HepG2 (cell line): Measurements from ENCODE around the gene MYL4. TPM values are rescaled to one million over a fixed set of nuclear protein-coding genes. Genes with fewer than 3 reads are reported as not detected.

Experiments used
- ATAC-seq: fragments of 200-7000 bp; cut with Tn5 transposase; 3 replicates; pipeline ENCODE4 v1.9.1; 2020; ENCODE audit warnings: mild to moderate bottlenecking, moderate library complexity
- BruUV-seq: library from RNA; stranded (reverse); fragments of 400-500 nt; replicated peaks from 2 replicates; lab custom pipeline; 2021; lab: Mats Ljungman, UMichigan
- CTCF ChIA-PET: fragments of 300-600 bp; formaldehyde crosslinking; extraction: SDS; loops from one replicate; lab custom pipeline; 2021; ENCODE audit warnings: low total read pairs, inconsistent platforms, low intra/inter-chr PET ratio; lab: Yijun Ruan, JAX
- POLR2A ChIA-PET: fragments of 350-600 bp; sonication (Branson Sonifier 250); formaldehyde crosslinking; loops from one replicate; lab custom pipeline; 2020; ENCODE audit warnings: antibody characterized with exemption, inconsistent platforms; lab: Yijun Ruan, JAX
- DNase-seq: peaks from one replicate; pipeline ENCODE4 v3.0.0-alpha.2; 2015; ENCODE audit warnings: low spot score
- FAIRE-seq: peaks from 3 replicates; lab custom pipeline; 2011; peaks lifted over from hg19 to GRCh38; lab: Jason Lieb, UNC
- H2AFZ ChIP-seq: one replicate; pipeline ENCODE4 v1.6.1; 2011; ENCODE audit warnings: low read length, inconsistent platforms
- H3K27ac ChIP-seq: fragments of 300-600 bp; 3 replicates; pipeline ENCODE4 v1.8.0; 2011; ENCODE audit warnings: mixed run types, mild to moderate bottlenecking, mixed read lengths, low read length, inconsistent platforms; ENCODE audit not compliant: insufficient read depth; ENCODE audit errors: extremely low read length
- H3K27me3 ChIP-seq, 2 experiments: fragments of 200-600 bp in 1 of 2; 2 replicates in 1 of 2; 3 replicates in 1 of 2; pipeline versions ENCODE4 v1.6.0 to v1.8.0; 2011; ENCODE audit warnings: low read length in 2 of 2, mild to moderate bottlenecking in 2 of 2, moderate library complexity in 2 of 2, inconsistent platforms in 1 of 2; ENCODE audit not compliant: insufficient read depth in 2 of 2, control insufficient read depth in 1 of 2
- H3K36me3 ChIP-seq, 2 experiments: fragments of 200-600 bp in 1 of 2; replicated peaks in 1 of 2; 2 replicates in 1 of 2; 3 replicates in 1 of 2; pipeline versions ENCODE4 v1.5.1 to v1.8.0; 2011; ENCODE audit warnings: low read length in 2 of 2, inconsistent platforms in 1 of 2; ENCODE audit not compliant: insufficient read depth in 2 of 2, control insufficient read depth in 1 of 2
- H3K4me1 ChIP-seq: 2 replicates; pipeline ENCODE4 v1.5.1; 2012; ENCODE audit warnings: low read length, inconsistent platforms; ENCODE audit not compliant: insufficient read depth
- H3K4me2 ChIP-seq: 2 replicates; pipeline ENCODE4 v1.6.0; 2011; ENCODE audit warnings: low read depth, low read length, inconsistent platforms
- H3K4me3 ChIP-seq, 3 experiments: fragments of 200-600 bp in 1 of 3; sonication (generic), shearing (Covaris generic) in 1 of 3; replicated peaks in 1 of 3; 2 replicates each; pipeline ENCODE4 v1.5.1; 2011 to 2016; ENCODE audit warnings: low read length in 3 of 3, inconsistent platforms in 2 of 3, low read depth in 2 of 3, mild to moderate bottlenecking in 2 of 3, control low read depth in 1 of 3, mixed read lengths in 1 of 3; ENCODE audit not compliant: insufficient read depth in 1 of 3
- H3K79me2 ChIP-seq: one replicate; pipeline ENCODE4 v1.6.1; 2011; ENCODE audit warnings: low read length, inconsistent platforms; ENCODE audit not compliant: insufficient read depth
- H3K9ac ChIP-seq: 2 replicates; pipeline ENCODE4 v1.6.0; 2011; ENCODE audit warnings: mild to moderate bottlenecking, low read depth, low read length, inconsistent platforms; ENCODE audit not compliant: insufficient read depth
- H3K9me3 ChIP-seq: 2 replicates; pipeline ENCODE4 v1.5.1; 2012; ENCODE audit warnings: mild to moderate bottlenecking, low read length
- H4K20me1 ChIP-seq: 2 replicates; pipeline ENCODE4 v1.6.0; 2011; ENCODE audit warnings: inconsistent platforms, mild to moderate bottlenecking, low read length, moderate library complexity; ENCODE audit not compliant: insufficient read depth
- CSRNP2 ChIP-seq: sonication (generic); formaldehyde crosslinking; conservative IDR thresholded peaks from 2 replicates; pipeline ENCODE4 v1.8.0; 2022; ENCODE audit warnings: low read depth, missing genetic modification reagents
- E2F5 ChIP-seq: sonication (generic); formaldehyde crosslinking; conservative IDR thresholded peaks from 2 replicates; pipeline ENCODE4 v1.4.0; 2020; ENCODE audit warnings: missing genetic modification reagents
- GTF2F1 ChIP-seq: fragments of 150-350 bp; IDR thresholded peaks from 2 replicates; pipeline ENCODE4 v1.6.1; 2014; ENCODE audit warnings: low read length
- HNRNPLL ChIP-seq: fragments of 200-400 bp; formaldehyde crosslinking; IDR thresholded peaks from 2 replicates; pipeline ENCODE4 v1.6.1; 2017; ENCODE audit warnings: mild to moderate bottlenecking, low read depth, low read length; ENCODE audit not compliant: poor library complexity, severe bottlenecking
- HOXA3 ChIP-seq: sonication (generic); formaldehyde crosslinking; IDR thresholded peaks from 2 replicates; pipeline ENCODE4 v1.5.0; 2020; ENCODE audit warnings: missing genetic modification reagents
- JDP2 ChIP-seq: sonication (generic); formaldehyde crosslinking; IDR thresholded peaks from 2 replicates; pipeline ENCODE4 v1.8.1; 2022; ENCODE audit warnings: missing genetic modification reagents, borderline replicate concordance
- MEIS2 ChIP-seq: sonication (generic); formaldehyde crosslinking; IDR thresholded peaks from 2 replicates; pipeline ENCODE4 v1.9.0; 2021; ENCODE audit warnings: mild to moderate bottlenecking, missing genetic modification reagents
- SP1 ChIP-seq, 2 experiments: fragments of 450-650 bp in 1 of 2; sonication (generic) in 1 of 2; formaldehyde crosslinking in 1 of 2; IDR thresholded peaks; 2 replicates each; pipeline versions ENCODE4 v1.4.0 to v1.6.1; 2016 to 2020; ENCODE audit warnings: missing genetic modification reagents in 1 of 2
- TGIF2 ChIP-seq: IDR thresholded peaks from 2 replicates; pipeline ENCODE4 v1.6.1; 2016; ENCODE audit warnings: control low read depth, missing compliant biosample characterization
- ZNF143 ChIP-seq: sonication (generic); formaldehyde crosslinking; IDR thresholded peaks from 2 replicates; pipeline ENCODE4 v1.4.0; 2020; ENCODE audit warnings: missing genetic modification reagents
- ZNF205 ChIP-seq: IDR thresholded peaks from 2 replicates; pipeline ENCODE4 v1.6.1; 2018; ENCODE audit warnings: missing biosample characterization, missing genetic modification reagents
- ZNF276 ChIP-seq: sonication (generic); formaldehyde crosslinking; IDR thresholded peaks from 2 replicates; pipeline ENCODE4 v1.4.0; 2020; ENCODE audit warnings: mild to moderate bottlenecking, low read depth, missing genetic modification reagents
- ZNF30 ChIP-seq: sonication (generic); formaldehyde crosslinking; IDR thresholded peaks from 2 replicates; pipeline ENCODE4 v1.5.0; 2020; ENCODE audit warnings: mild to moderate bottlenecking, missing genetic modification reagents
- ZNF563 ChIP-seq: sonication (generic); formaldehyde crosslinking; IDR thresholded peaks from 2 replicates; pipeline ENCODE4 v1.8.0; 2022; ENCODE audit warnings: mild to moderate bottlenecking, moderate library complexity, missing genetic modification reagents
- ZNF614 ChIP-seq: IDR thresholded peaks from 2 replicates; pipeline ENCODE4 v1.6.1; 2018; ENCODE audit warnings: missing biosample characterization, missing genetic modification reagents, inconsistent platforms, borderline replicate concordance
- ZNF792 ChIP-seq: IDR thresholded peaks from 2 replicates; pipeline ENCODE4 v1.6.1; 2016
- ZSCAN12 ChIP-seq: sonication (generic); formaldehyde crosslinking; IDR thresholded peaks from 2 replicates; pipeline ENCODE4 v1.9.0; 2021; ENCODE audit warnings: mild to moderate bottlenecking, missing genetic modification reagents
- ZSCAN22 ChIP-seq: sonication (generic); formaldehyde crosslinking; IDR thresholded peaks from 2 replicates; pipeline ENCODE4 v1.4.0; 2020; ENCODE audit warnings: mild to moderate bottlenecking, missing genetic modification reagents
- ZSCAN31 ChIP-seq: sonication (generic); formaldehyde crosslinking; IDR thresholded peaks from 2 replicates; pipeline ENCODE4 v1.5.0; 2020; ENCODE audit warnings: low read depth, mild to moderate bottlenecking, missing genetic modification reagents
- WGBS: methylation state at CpG from one replicate; pipeline ENCODE4 v1.1.6; 2017; ENCODE audit warnings: low lambda C conversion rate; 5-methylcytosine and 5-hydroxymethylcytosine counted together
- in situ Hi-C: cut with HindIII; loops from 2 replicates; pipeline ENCODE4 v1.10.0; 2017; ENCODE audit warnings: low pct_unique_long_range_greater_than_20kb; ENCODE audit not compliant: extremely low pct_ligation_motif_present
- intact Hi-C: fragments of 100-400 bp; cut with micrococcal nuclease; formaldehyde crosslinking; loops from one replicate; pipeline ENCODE4 v1.10.0; 2022; ENCODE audit not compliant: unreplicated experiment
- polyA plus RNA-seq, 8 experiments: library from polyadenylated mRNA; depleted of rRNA in 3 of 8; stranded (reverse) in 7 of 8; unstranded in 1 of 8; fragments of >200 nt; fragmentation: Illumina TruSeq in 4 of 8; extraction: Trizol in 4 of 8; gene quantifications; 2 replicates each; pipeline versions ENCODE4 v1.2.1 to v1.2.3, GENCODE V29; 2011 to 2016; ENCODE audit warnings: low read depth in 4 of 8, missing spikeins in 1 of 8, mixed read lengths in 1 of 8; ENCODE audit not compliant: insufficient read depth in 1 of 8
- total RNA-seq, 5 experiments: library from RNA; depleted of rRNA; stranded (reverse); fragments of >200 nt; fragmentation: Illumina TruSeq; extraction: Trizol; gene quantifications; 2 replicates each; pipeline ENCODE4 v1.2.3, GENCODE V29; 2016; ENCODE audit warnings: low read depth in 1 of 5

The MYL4 gene
- total and polyA plus RNA-seq, 2 of the 13 experiments (the other 11 are each of a cell fraction or from before 2014, with no cell fraction given) = not detected

GRCh38 chr17:47200325-47200664 lies 8.9 kb upstream of the MYL4 start (continued):
- TF ChIP-seq ZNF276 (CRISPR knock-in tag) (no peak), ZNF205 (CRISPR knock-in tag) (no peak)

- H3K9me3 ChIP-seq = no peaks in the 10 kb centered on the region
- intact Hi-C loops (no loop called here), in situ Hi-C loops (no loop called here)
- H3K4me1 ChIP-seq = peaks cover 14% of the 10 kb centered on the region; the same call in 1 of the 2 replicates
- POLR2A ChIA-PET = interaction anchor here (0.9 to 1.7 kb wide), 2 partner anchors 12 to 18 kb away, joined by 4 read pairs; partner anchors contain the start of gene CDC27
- no peak for DNase-seq
- no peak overlapping the region for H3K9ac ChIP-seq
- H3K4me2 ChIP-seq = no peak overlapping the region
- no peak for FAIRE-seq
- BruUV-seq = no TSS peak
- H3K79me2 ChIP-seq = no peaks in the 10 kb centered on the region
- H2AFZ ChIP-seq = no peak overlapping the region
- H4K20me1 ChIP-seq = no peaks in the 10 kb centered on the region
- peaks cover 3 to 15% of the 10 kb centered on the region in 2 experiments; a peak in 4 of 5 replicates for H3K27me3 ChIP-seq
- 47% methylated on average over 4 of the region's 4 CpGs for WGBS
- no peaks in the 10 kb centered on the region for H3K36me3 ChIP-seq
- H3K27ac ChIP-seq = no peak overlapping the region
- H3K4me3 ChIP-seq = no peak overlapping the region
- CTCF ChIA-PET = no interaction called here
- no peak for ATAC-seq
- no peak for TF ChIP-seq TGIF2 (CRISPR knock-in tag)
- no peak for TF ChIP-seq ZNF30
- TF ChIP-seq CSRNP2 (CRISPR knock-in tag) = no peak
- no peak for TF ChIP-seq ZSCAN22 (CRISPR knock-in tag)
- no peak for TF ChIP-seq SP1 (IDR thresholded peaks at IDR 0.05)
- TF ChIP-seq SP1 (CRISPR knock-in tag; IDR thresholded peaks at IDR 0.05) = no peak
- TF ChIP-seq JDP2 (CRISPR knock-in tag) = no peak
- no peak for TF ChIP-seq MEIS2 (CRISPR knock-in tag)
- no peak for TF ChIP-seq ZNF614 (CRISPR knock-in tag)
- TF ChIP-seq ZSCAN12 (CRISPR knock-in tag) = no peak
- TF ChIP-seq ZNF792 = no peak
- TF ChIP-seq ZSCAN31 (CRISPR knock-in tag) = no peak
- TF ChIP-seq ZNF143 = no peak
- no peak for TF ChIP-seq HNRNPLL
- TF ChIP-seq HOXA3 (CRISPR knock-in tag) = no peak
- no peak for TF ChIP-seq ZNF563
- TF ChIP-seq E2F5 (CRISPR knock-in tag) = no peak
- no peak for TF ChIP-seq GTF2F1
These were observed 8.0 kb upstream of the MYL4 start for GRCh38 chr17:47201166-47201565.
